Measurements from ENCODE around the gene LRP1.
A peak's percentile ranks its signal among the peaks of the same experiment; 100 is the strongest.

LRP1 gene

GRCh38 chr12:57248934-57249742 is 120.9 kb downstream of the LRP1 start:
- H3K4me3 ChIP-seq (ENCODE audit: low read depth, low read length): peak overlapping the region; percentile 50
- TF ChIP-seq POLR2A (IDR thresholded peaks at IDR 0.05; ENCODE audit: extremely low read depth, insufficient read length): peak; percentile 53
- no peak for TF ChIP-seq MYC (IDR thresholded peaks at IDR 0.05; ENCODE audit: low read depth, low read length)
- no peak for TF ChIP-seq MAX (IDR thresholded peaks at IDR 0.05; ENCODE audit: low read depth, low read length)
- peak; percentile 32 for TF ChIP-seq CTCF (IDR thresholded peaks at IDR 0.05; ENCODE audit: low read depth, low read length)
- DNase-seq (ENCODE audit: low read depth): peak; percentile 94

GRCh38 chr12:57250541-57250940 is 122.3 kb downstream of the LRP1 start:
- no peak for TF ChIP-seq CTCF (IDR thresholded peaks at IDR 0.05; ENCODE audit: low read depth, low read length)
- no peak for TF ChIP-seq MYC (IDR thresholded peaks at IDR 0.05; ENCODE audit: low read depth, low read length)
- no peak for TF ChIP-seq MAX (IDR thresholded peaks at IDR 0.05; ENCODE audit: low read depth, low read length)
- no peak for TF ChIP-seq POLR2A (IDR thresholded peaks at IDR 0.05; ENCODE audit: extremely low read depth, insufficient read length)
- no peak overlapping the region for H3K4me3 ChIP-seq (ENCODE audit: low read depth, low read length)
- DNase-seq (ENCODE audit: low read depth): no peak

- no peak within 1 kb of the TSS for H3K4me3 ChIP-seq (ENCODE audit: low read depth, low read length)
- DNase-seq (ENCODE audit: low read depth): no peak
Observed at GRCh38 chr12:57250956-57251355, 122.7 kb downstream of the LRP1 start, which contains the start of gene STAC3. STAC3 (minus strand) TSS chr12:57251187; CDS start chr12:57249636, 1,551 bp downstream.

GRCh38 chr12:57254506-57255280 is 126.4 kb downstream of the LRP1 start:
- TF ChIP-seq POLR2A (IDR thresholded peaks at IDR 0.05; ENCODE audit: extremely low read depth, insufficient read length) (no peak), MAX (IDR thresholded peaks at IDR 0.05; ENCODE audit: low read depth, low read length) (no peak)
- no peak overlapping the region for H3K4me3 ChIP-seq (ENCODE audit: low read depth, low read length)
- DNase-seq (ENCODE audit: low read depth): no peak

More at GRCh38 chr12:57250956-57251355, 122.7 kb downstream of the LRP1 start, which contains the start of gene STAC3:
- TF ChIP-seq CTCF (IDR thresholded peaks at IDR 0.05; ENCODE audit: low read depth, low read length) (no peak), POLR2A (IDR thresholded peaks at IDR 0.05; ENCODE audit: extremely low read depth, insufficient read length) (no peak), MYC (IDR thresholded peaks at IDR 0.05; ENCODE audit: low read depth, low read length) (no peak), MAX (IDR thresholded peaks at IDR 0.05; ENCODE audit: low read depth, low read length) (no peak)

GRCh38 chr12:57255916-57256315 is 127.6 kb downstream of the LRP1 start:
- H3K4me3 ChIP-seq (ENCODE audit: low read depth, low read length): no peak overlapping the region
- DNase-seq (ENCODE audit: low read depth): no peak
- no peak for TF ChIP-seq CTCF (IDR thresholded peaks at IDR 0.05; ENCODE audit: low read depth, low read length)
- no peak for TF ChIP-seq POLR2A (IDR thresholded peaks at IDR 0.05; ENCODE audit: extremely low read depth, insufficient read length)
- no peak for TF ChIP-seq MAX (IDR thresholded peaks at IDR 0.05; ENCODE audit: low read depth, low read length)
- no peak for TF ChIP-seq MYC (IDR thresholded peaks at IDR 0.05; ENCODE audit: low read depth, low read length)
